Osteoblast (primary cell): ENCODE results near the gene NUDT14. TPM values are rescaled to one million over a fixed set of nuclear protein-coding genes. Genes with fewer than 3 reads are reported as not detected.

Experiments
- DNase-seq: peaks from one replicate; pipeline ENCODE4 v3.0.0; 2011; ENCODE audit warnings: low spot score, mixed read lengths; ENCODE audit not compliant: insufficient read length; ENCODE audit errors: missing footprints
- H2AFZ ChIP-seq: 2 replicates; pipeline ENCODE4 v1.6.0; 2011; ENCODE audit warnings: mild to moderate bottlenecking, low read length
- H3K27ac ChIP-seq: 2 replicates; pipeline ENCODE4 v1.5.1; 2011; ENCODE audit warnings: mild to moderate bottlenecking, low read depth, low read length, moderate library complexity
- H3K27me3 ChIP-seq: 2 replicates; pipeline ENCODE4 v1.6.0; 2012; ENCODE audit warnings: mild to moderate bottlenecking, control low read depth, inconsistent platforms, low read length, moderate library complexity; ENCODE audit not compliant: insufficient read depth
- H3K36me3 ChIP-seq: 2 replicates; pipeline ENCODE4 v1.5.1; 2011; ENCODE audit warnings: mild to moderate bottlenecking, low read length, control low read depth, moderate library complexity; ENCODE audit not compliant: insufficient read depth
- H3K4me1 ChIP-seq: 2 replicates; pipeline ENCODE4 v1.5.1; 2011; ENCODE audit warnings: mild to moderate bottlenecking, low read length, control low read depth, moderate library complexity; ENCODE audit not compliant: insufficient read depth
- H3K4me2 ChIP-seq: 2 replicates; pipeline ENCODE4 v1.6.0; 2011; ENCODE audit warnings: mild to moderate bottlenecking, low read length; ENCODE audit not compliant: insufficient read depth
- H3K4me3 ChIP-seq: fragments of 200-600 bp; sonication (generic); 3 replicates; pipeline ENCODE4 v1.5.1; 2012; ENCODE audit warnings: mild to moderate bottlenecking, low read length, inconsistent platforms; ENCODE audit not compliant: insufficient read depth
- H3K79me2 ChIP-seq: 2 replicates; pipeline ENCODE4 v1.6.0; 2012; ENCODE audit warnings: mild to moderate bottlenecking, low read length, control low read depth, inconsistent platforms; ENCODE audit not compliant: insufficient read depth
- H3K9me3 ChIP-seq: 2 replicates; pipeline ENCODE4 v1.5.1; 2011; ENCODE audit warnings: low read depth, low read length, control low read depth
- H4K20me1 ChIP-seq: 2 replicates; pipeline ENCODE4 v1.6.0; 2012; ENCODE audit warnings: mild to moderate bottlenecking, low read length, control low read depth; ENCODE audit not compliant: insufficient read depth
- CTCF ChIP-seq: IDR thresholded peaks from 2 replicates; pipeline ENCODE4 v1.5.1; 2011; ENCODE audit warnings: mild to moderate bottlenecking, low read depth, low read length, moderate library complexity; ENCODE audit errors: extremely low read depth
- total RNA-seq: library from RNA; depleted of rRNA; stranded (reverse); fragments of >200 nt; gene quantifications from 2 replicates; pipeline ENCODE4 v1.2.3, GENCODE V29; 2012

Gene NUDT14
- total RNA-seq, 1 donor: 15.9 TPM

GRCh38 chr14:105168093-105168420 lies 13.1 kb downstream of the NUDT14 start:
- H3K4me2 ChIP-seq: no peak overlapping the region
- H2AFZ ChIP-seq: no peak overlapping the region
- H3K4me1 ChIP-seq: no peaks in the 10 kb centered on the region
- no peaks in the 10 kb centered on the region for H3K36me3 ChIP-seq
- no peak for TF ChIP-seq CTCF
- no peak overlapping the region for H3K4me3 ChIP-seq
- no peak overlapping the region for H3K27ac ChIP-seq
- DNase-seq: no peak
- no peaks in the 10 kb centered on the region for H4K20me1 ChIP-seq
- no peaks in the 10 kb centered on the region for H3K9me3 ChIP-seq
- no peaks in the 10 kb centered on the region for H3K79me2 ChIP-seq
- peaks cover 21% of the 10 kb centered on the region for H3K27me3 ChIP-seq

- Histone ChIP-seq H3K36me3 (no peaks in the 10 kb centered on the region), H4K20me1 (no peaks in the 10 kb centered on the region), H3K9me3 (no peaks in the 10 kb centered on the region), H3K4me2 (no peak overlapping the region), H3K4me3 (no peak overlapping the region), H3K27ac (no peak overlapping the region), H3K79me2 (no peaks in the 10 kb centered on the region), H2AFZ (no peak overlapping the region), H3K27me3 (peaks cover 21% of the 10 kb centered on the region), H3K4me1 (no peaks in the 10 kb centered on the region)
- DNase-seq: no peak
- TF ChIP-seq CTCF: no peak
These were observed 13.6 kb downstream of the NUDT14 start for GRCh38 chr14:105167303-105168092.

- no peaks in the 10 kb centered on the region for H3K36me3 ChIP-seq
- H4K20me1 ChIP-seq: no peaks in the 10 kb centered on the region
- H2AFZ ChIP-seq: no peak overlapping the region
- DNase-seq: no peak
- no peaks in the 10 kb centered on the region for H3K79me2 ChIP-seq
- H3K4me3 ChIP-seq: no peak overlapping the region
- H3K4me2 ChIP-seq: no peak overlapping the region
- no peaks in the 10 kb centered on the region for H3K9me3 ChIP-seq
- H3K27me3 ChIP-seq: peaks cover 21% of the 10 kb centered on the region
- no peak overlapping the region for H3K27ac ChIP-seq
- no peak for TF ChIP-seq CTCF
- H3K4me1 ChIP-seq: no peaks in the 10 kb centered on the region
These were observed 14.4 kb downstream of the NUDT14 start for GRCh38 chr14:105166571-105167302.

- no peaks in the 10 kb centered on the region for H3K79me2 ChIP-seq
- H2AFZ ChIP-seq: no peak overlapping the region
- no peak for TF ChIP-seq CTCF
- no peaks in the 10 kb centered on the region for H4K20me1 ChIP-seq
- H3K36me3 ChIP-seq: no peaks in the 10 kb centered on the region
- no peak for DNase-seq
- H3K4me1 ChIP-seq: no peaks in the 10 kb centered on the region
- no peaks in the 10 kb centered on the region for H3K9me3 ChIP-seq
- H3K4me3 ChIP-seq: no peak overlapping the region
- H3K4me2 ChIP-seq: no peak overlapping the region
- H3K27ac ChIP-seq: no peak overlapping the region
- peaks cover 20% of the 10 kb centered on the region for H3K27me3 ChIP-seq
These were observed 15.2 kb downstream of the NUDT14 start for GRCh38 chr14:105165761-105166485.
